Umbilical cord (tissue), 2 donors: Measurements from ENCODE around the gene VMAC. TPM values are rescaled to one million over a fixed set of nuclear protein-coding genes. Genes with fewer than 3 reads are reported as not detected.
"Not testable (repeated sequence)": the region's sequence is repeated elsewhere in the genome, so short reads cannot be mapped to it uniquely, and the experiment has no call there.

Experiments
- DNase-seq: peaks from one replicate; pipeline ENCODE4 v3.0.0-alpha.2; 2015; ENCODE audit warnings: low spot score
- total RNA-seq: library from RNA; depleted of rRNA; stranded (reverse); fragments of >200 nt; gene quantifications from one replicate; pipeline ENCODE4 v1.2.3, GENCODE V29; 2014; ENCODE audit warnings: low replicate concordance; ENCODE audit not compliant: insufficient read depth

Gene VMAC
- 9.1 TPM for total RNA-seq

DNA sequence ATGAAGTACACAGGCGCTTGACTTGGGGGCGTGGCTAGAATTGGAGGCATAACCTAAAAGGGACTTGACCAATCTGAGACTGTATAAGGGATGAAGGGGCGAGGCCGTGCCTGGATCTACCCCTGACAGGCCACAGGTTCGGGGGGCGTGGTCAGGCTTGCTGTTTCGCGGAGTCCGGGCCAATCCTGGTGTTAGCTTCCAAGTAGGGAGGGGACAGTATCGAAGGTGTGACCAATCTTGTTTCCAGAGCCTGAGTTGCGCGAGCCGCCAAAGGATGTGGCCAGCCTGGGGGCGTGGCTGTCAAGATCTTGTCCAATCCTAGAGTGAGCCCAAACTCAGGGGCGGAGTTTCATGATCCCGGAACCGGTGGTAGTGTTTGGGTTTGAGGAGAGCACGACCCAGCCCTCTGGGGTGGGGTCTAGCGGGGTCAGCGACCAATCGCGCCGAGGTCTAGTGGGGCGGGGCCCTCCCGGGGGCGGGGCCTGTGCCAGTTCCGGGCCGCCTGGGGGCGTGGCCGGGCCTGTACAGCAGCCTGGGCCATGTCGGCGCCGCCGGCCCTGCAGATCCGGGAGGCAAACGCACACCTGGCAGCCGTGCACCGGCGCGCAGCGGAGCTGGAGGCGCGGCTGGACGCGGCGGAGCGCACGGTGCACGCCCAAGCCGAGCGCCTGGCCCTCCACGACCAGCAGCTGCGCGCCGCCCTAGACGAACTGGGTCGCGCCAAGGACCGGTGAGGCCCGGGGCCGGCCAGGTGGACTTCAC lies at the start of gene VMAC:
Gene VMAC (plus strand): TSS at position 521 of the 762 bp plus-strand sequence. CDS start 19 bp downstream, at position 540.
- peak; percentile 100 for DNase-seq

- DNase-seq: not testable (repeated sequence)
These were observed 49.5 kb upstream of the VMAC start for GRCh38 chr19:5855151-5855550.

DNA sequence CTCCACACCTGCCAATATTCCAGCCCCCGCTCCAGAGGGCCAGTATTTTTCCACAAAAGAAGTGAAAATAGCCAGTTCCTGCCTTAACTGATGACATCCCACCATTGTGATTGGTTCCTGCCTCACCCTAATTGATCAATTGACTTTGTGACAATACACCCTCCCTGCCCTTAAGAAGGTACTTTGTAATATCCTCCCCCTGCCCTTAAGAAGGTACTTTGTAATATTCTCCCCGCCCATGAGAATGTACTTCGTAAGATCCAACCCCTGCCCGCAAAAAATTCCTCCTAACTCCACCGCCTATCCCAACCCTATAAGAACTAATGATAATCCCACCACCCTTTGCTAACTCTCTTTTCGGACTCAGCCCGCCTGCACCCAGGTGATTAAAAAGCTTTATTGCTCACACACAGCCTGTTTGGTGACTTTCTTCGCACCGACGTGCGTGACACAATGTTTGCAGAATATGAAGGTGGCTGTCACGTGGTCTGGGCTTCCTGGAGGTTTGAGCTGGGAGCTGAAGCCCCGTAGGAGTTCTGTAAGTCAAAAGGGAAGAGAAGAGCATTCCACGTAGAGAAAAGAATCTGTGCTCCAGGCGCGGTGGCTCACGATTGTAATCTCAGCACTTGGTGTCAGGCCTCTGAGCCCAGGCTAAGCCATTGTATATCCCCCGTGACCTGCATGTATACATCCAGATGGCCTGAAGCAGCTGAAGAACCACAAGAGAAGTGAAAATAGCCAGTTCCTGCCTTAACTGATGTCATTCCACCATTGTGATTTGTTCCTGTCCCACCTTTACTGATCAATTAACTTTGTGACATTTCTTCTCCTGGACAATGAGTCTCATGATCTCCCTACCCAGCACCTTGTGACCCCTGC lies 47.2 kb upstream of the VMAC start:
- no peak for DNase-seq

- DNase-seq: no peak
These were observed 41.5 kb upstream of the VMAC start for GRCh38 chr19:5863030-5863665.

- DNase-seq: no peak
These were observed 40.5 kb upstream of the VMAC start for GRCh38 chr19:5864013-5864720.

- DNase-seq: no peak
These were observed 39.8 kb upstream of the VMAC start for GRCh38 chr19:5864725-5865486.

DNA sequence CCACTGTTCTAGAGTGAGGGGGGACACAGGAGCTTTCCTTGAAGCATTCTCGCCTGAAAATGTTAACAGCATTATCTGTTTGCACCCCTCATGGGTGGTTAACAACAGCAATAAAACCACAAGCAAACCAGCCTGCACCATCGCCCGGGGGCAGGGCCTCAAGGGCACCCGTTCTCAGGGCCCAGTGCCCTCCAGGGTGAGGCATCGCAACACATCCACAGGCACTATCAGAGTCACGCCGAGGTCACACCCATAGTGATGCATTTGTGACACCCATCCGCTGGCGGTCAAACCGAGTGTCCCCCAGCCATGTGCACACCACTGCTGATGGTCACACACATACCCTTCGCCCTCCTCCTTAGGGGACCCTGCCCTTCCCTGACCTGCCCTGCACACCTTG lies 38.9 kb upstream of the VMAC start:
- no peak for DNase-seq

DNA sequence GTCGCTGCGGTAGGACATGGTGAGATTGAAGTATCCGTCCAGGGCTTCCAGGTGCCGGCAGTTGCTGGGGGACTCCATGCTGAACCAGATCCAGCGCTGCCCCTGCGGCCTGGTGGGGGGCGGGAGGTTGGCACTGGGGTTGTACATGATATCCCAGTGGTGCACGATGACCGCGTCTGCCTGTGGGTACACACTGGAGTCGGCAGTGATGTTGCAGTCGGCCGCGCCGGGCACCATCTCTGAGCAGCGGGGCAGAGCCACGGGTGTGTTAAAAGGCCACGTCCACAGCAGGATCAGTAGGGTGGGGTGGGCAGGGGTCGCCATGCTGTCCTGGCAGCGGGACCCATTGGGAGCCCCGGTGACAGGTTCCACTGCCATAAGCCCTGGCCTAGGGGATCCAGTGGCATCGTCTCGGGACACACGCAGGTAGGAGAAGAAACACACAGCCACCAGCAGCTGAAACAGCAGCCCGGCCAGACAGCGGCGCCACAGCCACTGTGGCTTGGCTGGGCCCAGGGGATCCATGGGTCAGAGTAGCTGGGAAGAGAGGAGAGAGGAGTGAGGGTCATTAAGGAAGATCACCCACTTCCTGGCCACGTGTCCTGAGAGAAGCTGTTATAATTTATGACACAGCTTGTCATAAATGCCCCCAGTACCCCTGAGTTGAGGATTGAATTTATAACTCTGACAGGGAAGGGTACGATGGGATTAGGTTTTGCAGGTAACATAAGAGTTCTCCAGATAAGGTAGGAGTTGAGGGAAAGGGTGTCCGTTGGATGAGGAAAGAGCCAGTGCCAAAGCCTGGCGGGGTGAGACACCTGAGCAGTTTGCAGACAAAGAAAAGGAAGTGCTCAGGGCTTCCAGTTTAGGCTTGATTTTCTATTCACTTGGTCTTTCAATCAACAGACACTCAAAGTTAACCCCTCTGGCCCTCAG lies 37.2 kb upstream of the VMAC start:
- DNase-seq: no peak

- no peak for DNase-seq
These were observed 33.7 kb upstream of the VMAC start for GRCh38 chr19:5870986-5871394.

- DNase-seq: no peak
These were observed 31.0 kb upstream of the VMAC start for GRCh38 chr19:5873617-5874199.

- DNase-seq: not testable (repeated sequence)
These were observed 30.2 kb upstream of the VMAC start for GRCh38 chr19:5874496-5874895.

DNA sequence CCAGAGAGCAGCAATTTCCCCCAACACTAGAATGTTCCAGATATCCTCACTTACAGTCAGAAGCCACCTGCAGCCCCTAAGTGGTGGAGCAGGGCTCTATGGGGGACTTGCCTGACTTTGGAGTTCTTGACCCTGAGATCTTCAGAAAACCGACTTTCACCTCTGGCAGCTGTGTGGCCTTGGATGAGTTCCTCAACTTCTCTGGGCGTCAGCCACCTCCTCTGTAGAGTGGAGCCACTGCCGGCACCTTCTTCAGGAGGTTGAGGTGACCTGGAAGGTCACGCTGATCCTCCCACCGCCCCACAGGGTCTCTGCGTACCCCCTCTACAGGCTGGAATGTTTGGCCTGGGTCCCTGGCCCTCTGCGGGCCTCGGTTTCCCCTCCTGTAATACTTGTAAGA lies 27.2 kb upstream of the VMAC start:
- DNase-seq: no peak

GRCh38 chr19:5877882-5878281 lies 26.8 kb upstream of the VMAC start:
- no peak for DNase-seq

- DNase-seq: no peak
These were observed 24.5 kb upstream of the VMAC start for GRCh38 chr19:5880196-5880595.

- peak; percentile 79 for DNase-seq
These were observed 24.0 kb upstream of the VMAC start for GRCh38 chr19:5880604-5881078.

GRCh38 chr19:5881543-5882299 lies 23.0 kb upstream of the VMAC start:
- DNase-seq: no peak

- no peak for DNase-seq
These were observed 22.2 kb upstream of the VMAC start for GRCh38 chr19:5882421-5882968.
